Astrocyte (in vitro differentiated cells and primary cell): ENCODE data around the gene ACTR1A. TPM values are rescaled to one million over a fixed set of nuclear protein-coding genes. Genes with fewer than 3 reads are reported as not detected.

Source experiments
- DNase-seq: peaks from one replicate; pipeline ENCODE4 v3.0.0-alpha.2; 2010; ENCODE audit warnings: low read depth
- FAIRE-seq: peaks from 2 replicates; lab custom pipeline; 2011; peaks lifted over from hg19 to GRCh38; lab: Jason Lieb, UNC
- H2AFZ ChIP-seq: 2 replicates; pipeline ENCODE4 v1.6.0; 2012; ENCODE audit warnings: low read depth, low read length, inconsistent platforms
- H3K27ac ChIP-seq: 2 replicates; pipeline ENCODE4 v1.5.1; 2011; ENCODE audit warnings: low read depth, low read length, inconsistent platforms
- H3K27me3 ChIP-seq: 2 replicates; pipeline ENCODE4 v1.6.0; 2011; ENCODE audit warnings: low read length, inconsistent platforms; ENCODE audit not compliant: insufficient read depth
- H3K36me3 ChIP-seq: 2 replicates; pipeline ENCODE4 v1.5.1; 2011; ENCODE audit warnings: low read length, inconsistent platforms; ENCODE audit not compliant: insufficient read depth
- H3K4me1 ChIP-seq: 2 replicates; pipeline ENCODE4 v1.5.1; 2011; ENCODE audit warnings: low read length, inconsistent platforms; ENCODE audit not compliant: insufficient read depth
- H3K4me2 ChIP-seq: 2 replicates; pipeline ENCODE4 v1.6.0; 2012; ENCODE audit warnings: low read length, inconsistent platforms
- H3K4me3 ChIP-seq: 2 replicates; pipeline ENCODE4 v1.5.1; 2011; ENCODE audit warnings: low read depth, mild to moderate bottlenecking, low read length, inconsistent platforms; ENCODE audit not compliant: insufficient read depth
- H3K79me2 ChIP-seq: 2 replicates; pipeline ENCODE4 v1.6.0; 2012; ENCODE audit warnings: mild to moderate bottlenecking, low read length, inconsistent platforms; ENCODE audit not compliant: insufficient read depth
- H3K9ac ChIP-seq: 2 replicates; pipeline ENCODE4 v1.6.0; 2012; ENCODE audit warnings: mild to moderate bottlenecking, low read length, inconsistent platforms
- H3K9me3 ChIP-seq: 2 replicates; pipeline ENCODE4 v1.5.1; 2012; ENCODE audit warnings: low read depth, mild to moderate bottlenecking, low read length, inconsistent platforms; ENCODE audit not compliant: insufficient read depth
- H4K20me1 ChIP-seq: 2 replicates; pipeline ENCODE4 v1.6.0; 2012; ENCODE audit warnings: low read length, inconsistent platforms; ENCODE audit not compliant: insufficient read depth
- H3K27ac Mint-ChIP-seq: one replicate; pipeline ENCODE4 v1.8.0; 2021; ENCODE audit warnings: mild to moderate bottlenecking, mixed read lengths; ENCODE audit not compliant: unreplicated experiment
- H3K27me3 Mint-ChIP-seq: one replicate; pipeline ENCODE4 v1.8.0; 2021; ENCODE audit warnings: low read depth, mixed read lengths; ENCODE audit not compliant: unreplicated experiment
- H3K36me3 Mint-ChIP-seq: one replicate; pipeline ENCODE4 v1.8.0; 2021; ENCODE audit warnings: low read depth, mixed read lengths; ENCODE audit not compliant: unreplicated experiment
- H3K4me1 Mint-ChIP-seq: one replicate; pipeline ENCODE4 v1.8.0; 2021; ENCODE audit warnings: low read depth, mixed read lengths; ENCODE audit not compliant: unreplicated experiment
- H3K4me3 Mint-ChIP-seq: one replicate; pipeline ENCODE4 v1.8.0; 2021; ENCODE audit warnings: mild to moderate bottlenecking, moderate library complexity, mixed read lengths; ENCODE audit not compliant: unreplicated experiment
- H3K9me3 Mint-ChIP-seq: one replicate; pipeline ENCODE4 v1.8.0; 2021; ENCODE audit warnings: mild to moderate bottlenecking, mixed read lengths; ENCODE audit not compliant: unreplicated experiment
- EZH2 ChIP-seq: IDR thresholded peaks from 2 replicates; pipeline ENCODE4 v1.6.1; 2012; ENCODE audit warnings: mild to moderate bottlenecking, low read length, inconsistent platforms; ENCODE audit not compliant: insufficient read depth
- total RNA-seq: library from RNA; stranded (reverse); gene quantifications from 2 replicates; pipeline ENCODE4 v1.2.1, GENCODE V29; 2021
- TF ChIP-seq, protein P1 (sequence below): IDR thresholded peaks from 2 replicates; pipeline ENCODE4 v1.5.1; 2011; ENCODE audit warnings: low read depth, mild to moderate bottlenecking, inconsistent platforms, low read length, moderate library complexity; ENCODE audit not compliant: insufficient read depth

ACTR1A gene
- total RNA-seq, 1 donor from 2014 or later = 155 TPM

DNA sequence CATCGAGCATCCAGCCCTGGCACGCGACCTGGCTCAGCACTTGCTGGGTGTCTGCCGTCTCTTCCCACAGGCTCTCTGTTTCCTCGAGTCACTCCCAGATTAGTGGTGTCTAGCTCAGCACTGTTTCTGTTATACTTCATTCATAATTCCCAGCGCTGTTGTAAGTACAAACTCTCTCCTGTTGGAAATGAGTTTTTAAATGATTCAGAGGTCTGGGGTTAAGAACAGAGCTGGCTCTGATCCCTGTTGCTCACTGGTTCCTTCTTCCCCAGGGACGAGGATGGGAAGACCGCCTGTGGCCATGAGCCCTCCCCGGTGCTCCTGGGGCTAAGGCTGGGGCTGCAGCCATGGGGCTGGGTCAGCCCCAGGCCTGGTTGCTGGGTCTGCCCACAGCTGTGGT is 33.8 kb downstream of the ACTR1A start:
- Mint-ChIP-seq H3K36me3 (no peaks in the 10 kb centered on the region), H3K4me1 (no peaks in the 10 kb centered on the region), H3K9me3 (no peaks in the 10 kb centered on the region), H3K4me3 (no peak overlapping the region), H3K27ac (no peak overlapping the region), H3K27me3 (peaks cover 3% of the 10 kb centered on the region)
- Histone ChIP-seq H3K9me3 (no peaks in the 10 kb centered on the region), H3K4me2 (no peak overlapping the region), H3K79me2 (no peaks in the 10 kb centered on the region), H3K27me3 (no peaks in the 10 kb centered on the region), H4K20me1 (no peaks in the 10 kb centered on the region), H3K4me1 (no peaks in the 10 kb centered on the region), H3K36me3 (no peaks in the 10 kb centered on the region), H2AFZ (no peak overlapping the region), H3K4me3 (no peak overlapping the region), H3K9ac (no peak overlapping the region), H3K27ac (no peak overlapping the region)
- TF ChIP-seq, protein P1, sequence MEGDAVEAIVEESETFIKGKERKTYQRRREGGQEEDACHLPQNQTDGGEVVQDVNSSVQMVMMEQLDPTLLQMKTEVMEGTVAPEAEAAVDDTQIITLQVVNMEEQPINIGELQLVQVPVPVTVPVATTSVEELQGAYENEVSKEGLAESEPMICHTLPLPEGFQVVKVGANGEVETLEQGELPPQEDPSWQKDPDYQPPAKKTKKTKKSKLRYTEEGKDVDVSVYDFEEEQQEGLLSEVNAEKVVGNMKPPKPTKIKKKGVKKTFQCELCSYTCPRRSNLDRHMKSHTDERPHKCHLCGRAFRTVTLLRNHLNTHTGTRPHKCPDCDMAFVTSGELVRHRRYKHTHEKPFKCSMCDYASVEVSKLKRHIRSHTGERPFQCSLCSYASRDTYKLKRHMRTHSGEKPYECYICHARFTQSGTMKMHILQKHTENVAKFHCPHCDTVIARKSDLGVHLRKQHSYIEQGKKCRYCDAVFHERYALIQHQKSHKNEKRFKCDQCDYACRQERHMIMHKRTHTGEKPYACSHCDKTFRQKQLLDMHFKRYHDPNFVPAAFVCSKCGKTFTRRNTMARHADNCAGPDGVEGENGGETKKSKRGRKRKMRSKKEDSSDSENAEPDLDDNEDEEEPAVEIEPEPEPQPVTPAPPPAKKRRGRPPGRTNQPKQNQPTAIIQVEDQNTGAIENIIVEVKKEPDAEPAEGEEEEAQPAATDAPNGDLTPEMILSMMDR = no peak
- TF ChIP-seq EZH2 = no peak
- DNase-seq (no peak), FAIRE-seq (no peak)

GRCh38 chr10:102467971-102468438 is 34.5 kb downstream of the ACTR1A start:
- Mint-ChIP-seq H3K9me3 (no peaks in the 10 kb centered on the region), H3K4me3 (no peak overlapping the region), H3K4me1 (no peaks in the 10 kb centered on the region), H3K36me3 (no peaks in the 10 kb centered on the region), H3K27ac (no peak overlapping the region), H3K27me3 (peaks cover 8% of the 10 kb centered on the region)
- H3K36me3 ChIP-seq = no peaks in the 10 kb centered on the region
- no peaks in the 10 kb centered on the region for H4K20me1 ChIP-seq
- DNase-seq = no peak
- H2AFZ ChIP-seq = no peak overlapping the region
- no peak for FAIRE-seq
- no peak overlapping the region for H3K4me3 ChIP-seq
- no peak overlapping the region for H3K9ac ChIP-seq
- no peak for TF ChIP-seq EZH2
- TF ChIP-seq, protein P1 = no peak
- H3K27me3 ChIP-seq = peaks cover 2% of the 10 kb centered on the region
- no peaks in the 10 kb centered on the region for H3K4me1 ChIP-seq
- no peaks in the 10 kb centered on the region for H3K79me2 ChIP-seq
- H3K27ac ChIP-seq = no peak overlapping the region
- H3K4me2 ChIP-seq = no peak overlapping the region
- H3K9me3 ChIP-seq = no peaks in the 10 kb centered on the region

DNA sequence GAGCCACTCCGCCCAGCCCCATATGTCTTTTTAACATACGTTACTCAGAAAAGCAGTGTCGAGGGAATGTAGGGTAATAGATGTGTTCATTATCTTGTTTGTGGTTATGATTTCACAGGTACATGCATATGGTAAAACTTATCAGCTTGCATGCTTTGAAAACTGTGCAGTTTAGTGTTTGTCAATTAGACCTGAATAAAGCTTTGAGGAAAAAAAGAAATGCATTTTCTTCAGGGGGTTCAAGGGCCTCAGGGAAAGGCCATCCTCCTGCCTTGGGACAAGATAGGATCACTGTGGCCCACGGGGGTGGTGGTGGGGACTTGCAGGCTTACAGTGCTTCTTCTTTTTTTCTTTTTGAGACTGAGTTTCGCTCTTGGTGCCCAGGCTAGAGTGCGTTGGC is 35.2 kb downstream of the ACTR1A start:
- H3K9me3 Mint-ChIP-seq = no peaks in the 10 kb centered on the region

More for the DNA sequence above, 35.2 kb downstream of the ACTR1A start:
- Histone ChIP-seq H3K36me3 (no peaks in the 10 kb centered on the region), H3K4me1 (no peaks in the 10 kb centered on the region), H4K20me1 (no peaks in the 10 kb centered on the region), H3K9ac (no peak overlapping the region), H3K9me3 (no peaks in the 10 kb centered on the region), H3K79me2 (no peaks in the 10 kb centered on the region), H3K27me3 (peaks cover 7% of the 10 kb centered on the region), H3K4me2 (no peak overlapping the region), H3K27ac (no peak overlapping the region), H3K4me3 (no peak overlapping the region), H2AFZ (no peak overlapping the region)
- TF ChIP-seq, protein P1 = no peak
- no peak for TF ChIP-seq EZH2
- H3K27ac Mint-ChIP-seq = no peak overlapping the region
- no peaks in the 10 kb centered on the region for H3K4me1 Mint-ChIP-seq
- DNase-seq = no peak
- H3K4me3 Mint-ChIP-seq = no peak overlapping the region
- H3K36me3 Mint-ChIP-seq = no peaks in the 10 kb centered on the region
- H3K27me3 Mint-ChIP-seq = peaks cover 12% of the 10 kb centered on the region
- FAIRE-seq = no peak
